Activated CD4-positive, alpha-beta T cell treated with anti-CD3 and anti-CD28 coated beads, Interleukin-2, amount 50 U/mL, for 16 hours (primary cell): ENCODE results near the gene BAHD1.

Experiments
- DNase-seq: peaks from one replicate; pipeline ENCODE4 v3.0.0-alpha.2; 2020

BAHD1 gene

GRCh38 chr15:40440743-40441564, at the start of gene BAHD1:
BAHD1 (plus strand) TSS chr15:40440953; CDS start chr15:40458465, 17,512 bp downstream.
- peak; percentile 98 for DNase-seq

DNA sequence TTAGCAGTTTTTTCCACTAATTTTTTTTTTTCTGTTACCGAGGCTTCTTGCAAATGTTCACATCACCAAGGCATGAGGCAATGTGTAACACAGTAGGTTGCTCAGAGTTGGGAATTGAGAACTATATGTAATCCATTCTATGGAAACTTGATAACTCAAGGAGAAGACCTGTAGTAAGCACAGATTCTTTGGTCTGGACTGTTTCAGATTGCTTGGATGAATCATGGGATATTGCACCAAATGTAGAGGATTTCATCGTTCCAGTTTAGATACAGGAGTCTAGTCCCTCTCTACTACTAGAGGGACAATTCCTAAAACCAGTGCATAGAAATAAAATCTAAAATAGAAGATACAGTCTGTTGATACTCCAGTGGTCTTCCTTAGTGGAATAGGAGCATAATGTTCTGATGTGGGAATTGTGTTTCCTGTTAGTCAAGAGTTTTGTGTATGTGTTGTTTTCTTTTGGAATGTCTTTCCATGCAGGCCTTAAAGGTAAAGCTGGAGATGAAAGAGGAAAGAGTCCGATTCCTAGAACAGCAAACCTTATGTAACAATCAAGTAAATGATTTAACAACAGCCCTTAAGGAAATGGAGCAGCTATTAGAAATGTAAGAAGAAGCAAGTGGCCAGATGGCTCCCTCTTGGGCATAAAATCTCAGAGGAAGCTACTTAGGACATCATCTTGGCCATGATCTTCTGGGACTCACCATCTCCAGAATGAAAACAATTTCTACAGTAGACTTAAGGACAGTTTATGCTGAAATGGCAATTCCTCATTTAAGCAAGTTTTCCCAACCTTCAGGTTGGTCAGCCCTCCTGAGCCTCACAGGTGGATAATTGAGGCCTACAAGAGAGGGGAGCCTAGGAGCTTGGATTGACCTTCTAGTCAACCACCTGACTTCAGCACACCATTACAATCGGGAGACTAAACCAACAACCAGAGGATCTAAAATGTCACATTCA, 47.5 kb upstream of the BAHD1 start:
- DNase-seq, result no peak

- DNase-seq, result no peak
These were observed 42.9 kb upstream of the BAHD1 start for GRCh38 chr15:40397688-40398412.

- peak; percentile 62 for DNase-seq
These were observed 42.3 kb upstream of the BAHD1 start for GRCh38 chr15:40398413-40398873.

DNA sequence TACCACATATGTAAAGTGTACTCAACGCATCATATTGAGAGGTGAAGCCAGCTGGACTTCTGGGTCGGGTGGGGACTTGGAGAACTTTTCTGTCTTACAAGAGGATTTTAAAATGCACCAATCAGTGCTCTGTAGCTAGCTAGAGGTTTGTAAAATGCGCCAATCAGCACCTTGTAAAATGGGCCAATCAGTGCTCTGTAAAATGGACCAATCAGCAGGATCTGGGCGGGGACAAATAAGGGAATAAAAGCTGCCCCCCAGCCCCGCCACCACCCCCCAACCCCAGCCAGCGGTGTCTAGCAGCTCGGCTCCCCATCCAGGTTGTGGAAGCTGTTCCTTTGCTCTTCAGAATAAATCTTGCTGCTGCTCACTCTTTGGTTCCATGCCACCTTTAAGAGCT, 41.4 kb upstream of the BAHD1 start:
- no peak for DNase-seq

DNA sequence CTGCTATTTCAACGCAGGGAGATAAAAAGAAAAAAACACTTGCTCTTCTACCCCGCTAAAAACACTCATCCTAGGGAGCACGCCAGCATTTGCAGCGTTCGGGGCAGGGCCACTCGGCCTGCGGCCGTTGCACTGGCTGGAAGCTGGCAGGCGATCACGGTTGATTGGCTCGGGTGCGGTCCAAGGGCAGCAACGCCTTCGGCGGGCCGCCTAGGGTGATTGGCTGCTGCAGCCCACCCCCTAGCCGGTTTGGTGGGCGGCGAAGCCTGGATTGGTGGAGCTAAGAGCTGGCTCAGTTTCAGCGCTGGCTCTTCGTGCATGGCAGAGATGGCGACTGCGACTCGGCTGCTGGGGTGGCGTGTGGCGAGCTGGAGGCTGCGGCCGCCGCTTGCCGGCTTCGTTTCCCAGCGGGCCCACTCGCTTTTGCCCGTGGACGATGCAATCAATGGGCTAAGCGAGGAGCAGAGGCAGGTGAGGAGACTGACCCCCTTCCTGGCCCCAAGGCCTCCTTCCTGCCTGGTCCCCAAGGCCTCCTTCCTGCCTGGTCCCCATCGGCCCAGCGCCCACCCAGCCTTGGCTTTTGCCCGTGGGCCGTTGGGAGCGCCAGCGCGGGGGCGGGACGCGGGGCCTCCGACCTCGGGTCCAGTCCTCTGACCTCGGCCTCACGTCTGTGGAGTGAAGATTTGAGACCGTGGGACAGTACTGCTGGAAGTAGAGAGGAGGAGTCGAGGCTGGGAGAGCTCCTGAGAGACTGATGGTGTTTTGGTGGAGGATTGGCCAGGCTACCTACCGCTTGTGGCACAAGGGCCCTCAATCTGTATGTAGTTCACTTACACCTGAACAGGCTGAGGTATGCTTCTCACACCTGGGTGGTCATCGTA, 35.0 kb upstream of the BAHD1 start, which contains the start of gene IVD:
TSS of gene IVD (plus strand) at position 295 of the 881 bp plus-strand sequence. CDS start at position 328, 33 bp downstream.
- peak; percentile 95 for DNase-seq

GRCh38 chr15:40407330-40407990, 33.3 kb upstream of the BAHD1 start:
- DNase-seq, result peak; percentile 19

DNA sequence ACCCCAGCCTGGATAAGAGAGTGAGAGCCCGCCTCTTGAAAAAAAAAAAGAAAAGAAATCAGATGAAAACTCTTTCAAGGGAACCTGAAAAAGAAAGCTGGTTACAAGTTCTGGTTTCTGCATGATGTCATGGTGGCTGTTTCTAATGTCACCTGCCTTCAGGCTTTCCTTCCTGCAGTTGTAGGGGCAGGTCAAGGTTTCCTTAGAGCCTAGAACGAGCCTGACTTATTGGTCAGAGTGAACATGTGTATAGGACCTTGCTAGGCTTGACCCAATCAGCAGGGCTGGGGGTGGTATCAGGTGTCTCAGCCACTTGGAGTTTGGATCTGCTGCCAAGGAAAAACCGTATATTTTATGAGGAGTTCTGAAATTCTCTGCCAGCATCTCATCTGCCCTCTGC, 31.4 kb upstream of the BAHD1 start:
- DNase-seq, result peak; percentile 12

GRCh38 chr15:40410476-40410875, 30.3 kb upstream of the BAHD1 start:
- no peak for DNase-seq

- DNase-seq, result no peak
These were observed 28.5 kb upstream of the BAHD1 start for GRCh38 chr15:40412095-40412759.

- DNase-seq, result no peak
These were observed 27.7 kb upstream of the BAHD1 start for GRCh38 chr15:40413036-40413435.

- no peak for DNase-seq
These were observed 25.9 kb upstream of the BAHD1 start for GRCh38 chr15:40414816-40415215.

- DNase-seq, result no peak
These were observed 25.5 kb upstream of the BAHD1 start for GRCh38 chr15:40415226-40415625.

DNA sequence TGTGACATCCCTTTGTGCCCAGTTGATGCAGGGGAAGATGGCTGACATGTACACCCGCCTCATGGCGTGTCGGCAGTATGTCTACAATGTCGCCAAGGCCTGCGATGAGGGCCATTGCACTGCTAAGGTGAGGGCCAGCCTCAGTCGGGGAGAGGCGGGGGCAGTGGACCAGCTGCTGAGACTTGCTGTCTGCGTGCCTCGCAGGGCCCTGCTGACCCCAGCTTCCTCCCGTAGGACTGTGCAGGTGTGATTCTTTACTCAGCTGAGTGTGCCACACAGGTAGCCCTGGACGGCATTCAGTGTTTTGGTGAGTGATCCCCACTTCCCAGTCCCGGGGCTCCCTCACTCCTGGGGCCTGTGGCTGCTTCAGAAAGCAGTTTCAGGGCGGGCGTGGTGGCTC, 24.7 kb upstream of the BAHD1 start:
- DNase-seq, result no peak

- DNase-seq, result no peak
These were observed 22.6 kb upstream of the BAHD1 start for GRCh38 chr15:40418126-40418525.

DNA sequence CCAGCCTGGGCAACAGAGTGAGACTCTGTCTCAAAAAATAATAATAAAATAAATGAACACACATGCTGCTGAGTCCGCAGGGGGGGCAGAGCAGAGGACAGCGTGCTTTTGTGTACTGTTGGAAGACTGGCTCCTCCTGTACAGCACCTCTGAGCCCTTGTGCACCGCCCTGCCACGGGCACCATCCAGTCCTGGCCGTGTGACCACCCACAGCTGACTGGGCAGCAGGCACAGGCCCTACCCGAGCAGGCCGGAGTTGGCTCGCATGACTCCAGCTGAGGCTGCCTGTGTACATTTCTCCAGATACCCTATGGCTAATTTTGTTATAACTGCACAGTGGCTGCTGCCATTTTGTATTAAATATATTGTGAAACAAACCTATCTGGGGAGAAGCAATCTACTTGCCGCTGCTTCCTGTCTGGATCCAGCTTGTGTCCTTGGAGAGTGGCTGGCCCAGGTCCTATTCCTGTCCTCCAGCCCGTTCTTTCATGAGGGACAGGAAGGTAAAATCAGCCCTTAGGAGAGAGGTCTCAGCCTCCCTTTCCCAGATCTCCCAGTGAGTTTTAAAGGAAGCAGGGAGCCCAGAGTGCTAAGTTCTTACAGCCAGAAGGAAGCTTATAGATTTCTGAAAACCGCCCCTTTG, 20.6 kb upstream of the BAHD1 start:
- DNase-seq, result no peak

DNA sequence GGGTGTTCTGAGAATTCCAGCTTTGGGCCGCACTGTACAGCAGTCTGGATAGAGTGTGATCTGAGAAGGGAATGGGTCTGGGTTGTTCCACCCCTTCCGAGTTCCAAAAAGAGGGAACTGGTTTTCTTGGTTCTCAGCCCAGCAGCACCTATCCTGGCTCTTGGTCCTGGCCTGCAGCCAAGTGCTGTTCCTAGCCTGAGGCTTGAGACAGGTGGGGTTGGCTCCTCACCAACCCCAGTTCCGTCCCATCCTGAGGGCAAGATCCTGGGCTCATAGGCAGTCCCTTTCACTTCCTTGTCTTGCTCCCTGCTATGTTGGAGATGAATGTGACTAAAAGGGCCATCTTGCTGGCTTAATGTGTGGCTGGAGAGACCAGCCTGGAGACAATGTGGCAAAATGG, 20.0 kb upstream of the BAHD1 start:
- DNase-seq, result no peak

DNA sequence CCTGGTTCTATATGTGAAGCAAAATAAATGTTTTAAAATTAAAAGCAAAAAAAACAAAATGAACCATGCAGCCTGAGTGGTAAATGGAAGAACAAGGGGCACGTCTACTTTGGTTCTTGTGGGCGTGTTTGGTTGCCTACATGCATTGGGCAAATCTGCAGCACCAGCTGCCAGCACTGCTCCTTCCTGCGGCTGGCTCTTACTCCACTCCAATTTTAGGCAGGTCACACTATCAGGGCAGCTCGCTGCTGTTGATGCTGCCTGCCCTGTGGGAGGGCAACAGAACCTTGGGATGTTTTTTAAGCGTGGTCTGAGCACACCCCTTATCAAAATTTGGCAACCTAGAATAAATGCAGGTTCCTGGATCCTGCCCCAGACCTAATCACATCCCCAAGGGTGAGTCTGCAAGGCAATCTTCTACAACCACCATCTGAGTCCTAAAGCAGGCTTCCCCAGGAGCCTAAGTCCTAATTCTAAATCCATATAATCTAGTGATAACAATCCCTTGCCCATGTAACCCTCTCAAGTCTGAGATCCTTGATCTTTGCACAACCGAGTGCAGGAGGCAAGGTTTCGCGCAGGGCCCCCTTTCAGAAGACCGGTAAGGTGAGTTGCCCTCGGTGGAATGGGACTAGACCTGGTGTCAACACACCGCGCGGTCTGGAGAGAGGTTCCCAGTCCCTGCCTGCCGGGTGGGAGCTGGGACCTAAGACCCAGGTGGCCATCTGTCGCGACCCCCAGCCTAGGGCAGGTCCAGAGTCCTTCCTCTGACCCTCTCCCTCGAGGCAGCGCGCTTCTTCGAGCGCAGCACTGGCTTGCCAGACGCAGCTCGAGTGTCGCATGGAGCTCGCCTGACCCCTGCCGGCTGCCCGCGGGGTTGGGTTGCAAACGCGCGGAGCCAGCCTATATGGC, 19.3 kb upstream of the BAHD1 start:
- DNase-seq, result peak; percentile 81
